Stimulated activated CD4-positive, alpha-beta T cell treated with anti-CD3 and anti-CD28 coated beads, TNF-alpha, amount 100 ng/mL, for 48 hours (primary cell): ENCODE measurements around the gene CDH10.

Source experiments
- DNase-seq, 3 donors: peaks; one replicate each; pipeline ENCODE4 v3.0.0-alpha.2; 2020; ENCODE audit warnings: low read depth in 3 of 3

CDH10 gene

DNA sequence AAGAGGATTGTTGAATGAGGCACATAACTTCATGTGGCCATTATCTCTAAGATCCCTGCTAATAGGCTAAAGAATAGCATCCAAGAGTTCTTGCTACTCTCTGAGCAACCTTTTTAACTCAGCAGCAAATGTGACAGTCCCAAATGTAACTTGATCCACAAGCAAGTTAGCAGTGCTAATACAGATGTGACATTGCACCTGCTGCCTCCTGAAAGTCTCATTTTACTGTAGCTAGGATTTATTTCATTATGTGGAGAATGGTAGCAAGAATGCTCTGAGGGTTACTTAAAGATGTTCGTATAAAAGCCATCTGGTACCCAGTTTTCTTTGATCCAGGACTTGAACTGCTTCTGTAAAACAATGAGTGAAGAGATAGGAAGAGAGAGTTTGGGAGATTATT is 45.8 kb downstream of the CDH10 start:
- no peak for DNase-seq

- no peak for DNase-seq
Measured at GRCh38 chr5:24595329-24595728, 49.4 kb downstream of the CDH10 start.

DNA sequence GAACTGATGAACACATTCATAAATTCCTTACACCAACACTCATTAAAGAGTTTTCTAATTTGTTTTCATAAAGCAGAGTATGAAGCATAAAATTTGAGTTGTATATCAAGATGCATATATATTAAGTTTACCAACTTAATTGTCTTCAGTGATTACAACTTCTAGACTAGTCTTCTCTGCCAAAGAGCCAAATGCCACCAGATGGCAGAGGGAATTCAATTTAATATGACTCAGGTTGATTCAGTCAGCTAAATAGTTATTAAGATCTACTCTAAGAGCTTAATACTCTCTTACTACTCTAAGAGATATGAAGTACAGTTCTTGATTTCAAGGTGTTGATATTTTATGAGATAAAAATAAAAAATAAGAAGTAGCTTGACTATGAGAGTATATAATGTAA is 53.4 kb downstream of the CDH10 start:
- no peak for DNase-seq

GRCh38 chr5:24589566-24589965 is 55.2 kb downstream of the CDH10 start:
- no peak for DNase-seq

DNA sequence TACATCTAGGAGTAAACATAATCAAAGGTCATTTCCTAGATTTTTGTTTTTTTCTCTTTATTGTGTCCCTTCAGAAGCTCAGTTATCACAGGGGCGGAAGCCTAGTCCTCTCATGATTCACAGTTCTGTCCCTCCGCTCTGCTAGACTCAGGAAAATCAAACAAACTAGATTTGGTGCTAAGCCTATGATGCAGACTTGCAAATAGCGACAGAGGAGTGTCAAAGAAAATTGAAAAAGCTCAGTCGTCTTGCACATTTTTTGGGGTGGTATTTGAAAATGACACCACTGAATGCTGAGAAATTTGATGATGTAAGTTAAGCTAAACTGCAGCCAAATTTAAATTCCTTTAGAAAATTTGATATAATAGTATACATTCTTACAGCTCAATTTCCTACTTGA is 59.0 kb downstream of the CDH10 start:
- no peak for DNase-seq

GRCh38 chr5:24571302-24571701 is 73.5 kb downstream of the CDH10 start:
- no peak for DNase-seq

DNA sequence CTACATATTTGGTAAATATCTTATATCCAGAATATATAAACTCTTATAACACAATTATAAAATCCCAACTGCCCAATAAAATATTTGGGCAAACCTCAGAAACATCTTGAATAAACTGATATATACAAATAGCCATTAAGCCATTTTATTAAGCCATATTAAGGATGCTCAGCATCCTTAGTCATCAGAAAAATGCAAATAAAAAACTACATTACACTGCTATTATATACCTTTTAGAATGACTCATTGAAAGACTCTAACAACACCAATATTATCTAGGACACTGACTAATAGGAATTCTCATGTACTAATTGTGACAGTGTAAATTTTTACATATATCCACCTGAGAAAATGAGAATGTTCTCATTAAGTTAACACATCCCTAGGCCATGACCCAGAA is 77.8 kb downstream of the CDH10 start:
- DNase-seq: no peak

DNA sequence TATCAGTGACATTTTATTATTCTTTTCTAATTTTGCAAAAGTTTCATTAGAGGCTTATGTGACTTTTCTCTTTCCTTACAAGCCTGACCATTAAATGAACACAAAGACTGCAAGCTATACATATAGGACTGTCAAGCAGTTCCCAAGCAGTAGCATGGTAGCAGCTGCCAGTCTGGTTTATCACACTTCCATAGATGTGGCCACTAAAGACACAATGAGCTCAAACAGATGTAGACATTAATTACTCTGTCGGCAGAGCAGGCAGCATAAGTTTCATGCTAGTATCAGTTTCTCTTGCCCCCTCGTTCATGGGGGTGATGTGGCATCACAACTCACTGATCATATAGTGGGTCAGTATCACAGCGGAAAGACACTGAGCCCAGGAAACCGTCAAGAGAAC is 89.5 kb downstream of the CDH10 start:
- DNase-seq: no peak

DNA sequence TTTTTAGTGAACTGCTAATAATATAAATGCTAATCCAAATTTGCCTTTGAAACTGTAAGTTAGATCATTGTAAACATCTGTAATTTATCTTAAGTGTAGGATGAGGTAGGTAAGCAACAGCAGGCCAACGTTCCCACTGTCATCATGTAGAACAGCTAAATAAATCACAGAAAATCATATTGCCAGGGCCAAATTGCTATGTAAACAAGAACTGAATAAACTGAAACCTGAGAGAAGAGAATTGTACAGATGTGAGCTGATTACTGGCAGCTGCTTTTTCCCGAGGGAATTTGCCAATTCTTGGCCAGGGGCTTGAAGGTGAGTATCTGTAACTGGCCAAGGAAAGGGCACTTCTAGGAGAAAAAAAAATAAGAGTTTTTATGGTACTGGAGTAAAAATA is 97.6 kb downstream of the CDH10 start:
- DNase-seq: no peak

DNA sequence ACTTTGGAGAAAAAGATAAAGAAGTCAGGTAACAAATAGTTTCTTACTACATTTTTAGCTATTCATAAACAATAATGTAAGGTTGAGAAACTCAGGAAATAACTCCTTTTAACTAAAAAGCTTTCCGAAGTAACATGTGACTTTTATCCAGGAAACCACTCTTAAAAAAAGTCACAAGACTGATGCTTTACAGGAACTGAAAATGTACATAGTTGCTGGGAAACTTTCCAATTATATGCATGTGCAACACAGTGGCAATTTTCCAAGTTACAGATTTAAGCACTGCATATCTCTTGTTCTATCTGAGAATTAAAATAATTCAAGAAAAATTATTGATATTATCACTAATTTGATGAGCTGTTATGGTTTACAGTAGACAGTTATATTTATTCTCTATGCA is 105.2 kb downstream of the CDH10 start:
- DNase-seq: no peak

DNA sequence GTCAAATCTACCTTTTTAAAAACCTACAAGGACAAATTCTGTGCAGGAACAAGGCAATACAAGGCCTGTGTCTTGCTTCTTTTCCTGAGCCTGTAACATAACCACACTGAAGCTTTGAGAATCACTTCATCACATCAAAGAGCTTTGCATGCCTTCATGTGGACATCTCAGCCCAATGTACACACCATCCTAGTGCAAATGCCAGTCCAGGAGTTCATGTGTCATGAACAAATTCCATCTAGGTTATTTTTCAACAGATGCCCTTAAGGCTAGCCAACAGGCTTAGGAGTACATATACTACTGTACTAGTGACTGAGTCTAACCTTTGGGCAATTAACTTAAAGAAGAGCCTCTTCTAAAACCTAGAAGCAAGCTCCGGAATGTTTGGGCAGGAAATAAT is 106.4 kb downstream of the CDH10 start:
- no peak for DNase-seq

DNA sequence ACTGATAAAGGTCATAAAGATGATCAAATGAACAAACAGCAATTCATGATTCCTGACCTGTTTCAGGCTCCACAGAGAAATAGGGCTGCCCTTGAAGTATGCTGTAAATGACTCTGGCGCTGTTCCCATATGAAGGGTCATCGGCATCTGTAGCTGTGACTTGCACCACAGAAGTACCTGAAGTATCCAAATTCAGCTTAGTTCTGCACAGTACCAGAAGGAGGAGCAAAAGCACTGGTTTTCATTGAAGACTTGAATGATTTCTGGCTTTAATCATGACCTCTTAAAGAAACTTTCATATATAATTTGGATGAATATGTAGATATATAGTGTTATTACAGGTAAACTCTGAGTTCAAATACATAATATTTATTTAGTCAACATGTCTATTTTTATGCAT is 109.1 kb downstream of the CDH10 start:
- DNase-seq: no peak

- no peak for DNase-seq
Measured at GRCh38 chr5:24530906-24531305, 113.9 kb downstream of the CDH10 start.

DNA sequence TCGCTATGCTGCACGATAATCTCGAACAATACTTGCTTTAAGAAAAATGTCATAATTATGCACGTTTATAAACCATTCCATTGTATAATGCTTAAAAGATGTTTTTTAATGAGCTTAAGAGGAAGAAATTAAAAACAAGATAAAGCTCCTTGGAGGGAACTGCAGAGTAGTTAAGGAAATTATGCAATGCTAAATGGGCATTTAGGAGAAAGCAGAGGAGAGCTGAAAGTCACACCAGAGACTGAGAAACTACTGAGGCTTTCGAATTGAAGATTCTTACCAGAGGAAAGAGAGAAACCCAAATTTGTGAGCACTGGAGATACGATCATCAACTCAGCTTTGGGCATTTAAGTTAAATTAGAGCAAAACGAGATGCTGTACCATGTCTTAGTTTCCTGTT is 119.4 kb downstream of the CDH10 start:
- no peak for DNase-seq

GRCh38 chr5:24512423-24512822 is 132.4 kb downstream of the CDH10 start:
- DNase-seq: no peak

- no peak for DNase-seq
Measured at GRCh38 chr5:24510523-24510988, 134.2 kb downstream of the CDH10 start.

GRCh38 chr5:24509943-24510342 is 134.8 kb downstream of the CDH10 start:
- no peak for DNase-seq

- DNase-seq: no peak
Measured at GRCh38 chr5:24505258-24505657, 139.5 kb downstream of the CDH10 start.

- no peak for DNase-seq
Measured at GRCh38 chr5:24497591-24498157, 147.1 kb downstream of the CDH10 start.

DNA sequence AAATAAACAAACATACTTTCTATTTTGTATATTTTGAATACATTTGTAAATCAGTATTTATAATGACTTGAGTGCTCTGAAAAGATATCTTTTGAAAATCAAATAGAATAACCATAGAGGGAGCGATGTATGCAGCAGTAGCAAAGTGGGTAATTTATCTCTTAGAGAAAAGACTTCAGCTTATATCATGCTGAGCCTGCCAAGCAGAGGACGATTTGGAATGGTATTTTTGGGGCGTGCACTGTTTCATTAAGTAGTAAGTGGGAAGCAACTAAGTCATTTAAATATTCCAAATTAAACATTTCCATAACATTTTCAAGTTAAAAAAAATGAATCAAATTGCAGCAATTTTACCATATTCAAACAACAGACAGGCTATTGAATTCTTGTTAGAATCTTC is 147.6 kb downstream of the CDH10 start:
- no peak for DNase-seq

DNA sequence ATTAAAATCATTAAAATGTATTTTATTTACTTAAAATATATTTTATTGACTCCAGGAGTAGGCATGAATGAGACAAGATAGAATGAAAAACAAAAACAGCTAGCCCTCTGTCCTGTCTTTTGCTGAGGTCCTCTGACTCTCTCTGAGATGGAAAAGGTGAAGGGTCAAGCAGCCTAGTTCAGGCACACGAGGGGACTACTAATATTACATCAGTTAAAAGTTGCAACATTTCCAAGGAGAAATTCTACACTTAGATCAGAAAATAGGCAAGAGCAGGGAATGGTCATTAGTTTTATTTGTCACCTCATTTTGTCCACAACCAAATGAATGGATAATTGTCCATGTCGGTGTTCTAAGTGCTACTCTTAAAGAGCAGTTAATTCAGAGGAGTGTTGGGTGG is 148.5 kb downstream of the CDH10 start:
- no peak for DNase-seq

DNA sequence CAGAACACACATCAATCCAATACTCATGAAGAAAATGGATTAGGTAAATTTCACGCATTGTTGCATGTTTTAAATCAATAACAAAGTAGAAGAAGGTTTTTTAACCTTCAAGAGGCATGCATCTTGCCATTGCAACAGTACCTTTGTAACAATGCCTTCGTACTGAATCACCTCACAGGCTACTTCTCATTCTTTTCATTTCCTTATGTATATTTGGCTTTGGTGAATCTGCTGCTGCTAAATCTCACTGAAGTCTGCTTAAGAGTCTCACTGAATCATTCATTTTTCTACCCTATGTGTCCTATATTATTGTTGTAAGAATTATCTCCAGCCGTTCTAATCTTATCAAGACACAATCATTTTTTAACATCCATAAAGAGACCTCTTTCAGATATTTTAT is 152.5 kb downstream of the CDH10 start:
- DNase-seq: no peak

DNA sequence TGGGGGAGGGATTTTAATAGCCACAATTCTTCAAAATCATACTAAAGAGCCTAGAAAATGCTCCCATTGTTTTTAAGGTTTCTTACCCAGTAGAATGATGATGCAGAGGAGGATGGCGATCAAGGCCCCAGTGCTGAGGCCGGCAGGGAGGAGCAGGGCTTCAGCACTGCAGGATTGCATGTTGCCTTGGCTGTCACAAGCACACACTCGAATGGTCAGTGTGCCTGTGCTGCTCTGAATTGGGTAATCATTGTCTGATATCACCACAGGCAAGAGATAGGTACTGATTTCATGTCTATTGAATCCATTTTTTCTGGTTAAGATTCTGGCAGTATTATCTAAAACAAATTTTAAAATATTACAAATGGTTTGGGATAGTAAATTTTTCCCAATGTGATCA is 153.3 kb downstream of the CDH10 start:
- DNase-seq: no peak

DNA sequence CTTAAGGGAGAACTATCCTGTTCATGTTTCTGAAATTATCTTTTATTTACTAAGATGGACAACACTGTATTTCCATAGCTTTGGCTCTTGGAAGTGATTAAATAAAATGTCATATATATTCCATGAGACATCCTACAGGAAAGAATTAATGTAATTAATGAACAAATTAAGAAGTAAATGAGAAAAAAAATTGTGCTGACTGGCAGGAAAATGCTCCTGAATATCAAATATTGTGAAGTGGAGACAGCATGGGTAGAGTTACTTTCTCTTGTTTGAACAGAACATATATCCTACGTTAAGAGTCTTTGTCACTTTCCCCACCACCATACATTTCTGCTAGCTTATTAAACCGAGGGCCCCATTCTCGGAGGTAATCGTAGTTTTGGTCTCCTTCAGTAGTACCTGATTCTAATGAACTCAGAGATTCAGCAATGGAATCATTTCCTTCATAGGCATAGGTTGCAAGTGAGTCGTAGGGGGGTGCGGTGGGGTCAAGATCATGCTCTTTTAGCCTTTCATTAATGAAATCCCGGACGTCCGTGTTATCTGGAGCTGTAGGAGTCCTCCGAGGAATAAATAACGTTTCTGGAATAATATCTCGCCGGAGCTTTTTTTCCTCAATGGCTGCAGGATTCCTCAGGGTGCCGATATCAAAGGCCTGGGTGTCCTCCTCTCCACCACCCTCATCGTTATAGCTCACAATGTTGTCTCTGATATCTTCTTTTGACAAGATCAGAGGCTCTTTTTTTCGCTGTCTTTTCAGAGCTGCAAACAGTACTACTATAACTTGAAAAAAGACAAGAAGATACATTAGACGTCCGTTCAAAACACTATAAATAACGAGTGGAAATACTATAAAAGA is 157.2 kb downstream of the CDH10 start:
- DNase-seq: no peak
